HCT116 (cell line): ENCODE data around the gene ABCA3. TPM values are rescaled to one million over a fixed set of nuclear protein-coding genes. Genes with fewer than 3 reads are reported as not detected.

Experiments used
- ATAC-seq: fragments of 200-7000 bp; cut with Tn5 transposase; 2 replicates; pipeline ENCODE4 v1.9.1; 2020; ENCODE audit warnings: mild to moderate bottlenecking, moderate library complexity
- BruUV-seq: library from RNA; stranded (reverse); fragments of 400-500 nt; replicated peaks from 2 replicates; lab custom pipeline; 2021; lab: Mats Ljungman, UMichigan
- CTCF ChIA-PET: fragments of 300-600 bp; sonication (Branson Sonifier 250); formaldehyde crosslinking; loops from one replicate; lab custom pipeline; 2021; ENCODE audit warnings: antibody characterized with exemption; lab: Charles Lee
- POLR2A ChIA-PET: fragments of 300-600, 350-600 bp; sonication (Branson Sonifier 250); formaldehyde crosslinking; loops from one replicate; lab custom pipeline; 2021; ENCODE audit warnings: antibody characterized with exemption; lab: Charles Lee
- RAD21 ChIA-PET, 2 experiments: fragments of 300-600 bp; sonication (Branson Sonifier 250); formaldehyde crosslinking; loops; one replicate each; lab custom pipeline; 2023; ENCODE audit warnings: low total read pairs in 2 of 2; ENCODE audit not compliant: uncharacterized antibody in 2 of 2, unreplicated experiment in 2 of 2, low non-redundant PET in 1 of 2; lab: Charles Lee
- DNase-seq: peaks from one replicate; pipeline ENCODE4 v3.0.0-alpha.2; 2010; ENCODE audit warnings: low read depth, low spot score
- H2AFZ ChIP-seq: fragments of 200-600 bp; shearing (Covaris generic), sonication (generic); 2 replicates; pipeline ENCODE4 v1.6.1; 2017; ENCODE audit warnings: low read depth, mixed run types, mixed read lengths, antibody characterized with exemption, low read length; ENCODE audit not compliant: poor library complexity, severe bottlenecking
- H3K27ac ChIP-seq: 2 replicates; pipeline ENCODE4 v1.5.1; 2012; ENCODE audit warnings: low read depth, low read length
- H3K27me3 ChIP-seq: fragments of 200-600 bp; sonication (generic); 2 replicates; pipeline ENCODE4 v1.6.1; 2016; ENCODE audit warnings: mixed run types, low read length, mixed read lengths; ENCODE audit not compliant: insufficient read depth
- H3K36me3 ChIP-seq, 2 experiments: fragments of 200-500 bp in 1 of 2; fragments of 200-600 bp in 1 of 2; sonication (Bioruptor generic) in 1 of 2; sonication (generic) in 1 of 2; 2 replicates each; pipeline versions ENCODE4 v1.5.1 to v1.6.1; 2014 to 2016; ENCODE audit warnings: low read length in 2 of 2, inconsistent platforms in 1 of 2, mixed read lengths in 1 of 2, mixed run types in 1 of 2; ENCODE audit not compliant: insufficient read depth in 2 of 2, control insufficient read depth in 1 of 2
- H3K4me1 ChIP-seq, 2 experiments: fragments of 200-600 bp in 1 of 2; sonication (generic) in 1 of 2; 2 replicates each; pipeline versions ENCODE4 v1.5.1 to v1.6.1; 2012 to 2017; ENCODE audit warnings: low read length in 2 of 2, inconsistent platforms in 1 of 2, mild to moderate bottlenecking in 1 of 2, mixed read lengths in 1 of 2, mixed run types in 1 of 2, moderate library complexity in 1 of 2; ENCODE audit not compliant: insufficient read depth in 2 of 2, control insufficient read depth in 1 of 2
- H3K4me2 ChIP-seq: fragments of 200-600 bp; sonication (generic); 2 replicates; pipeline ENCODE4 v1.6.1; 2017; ENCODE audit warnings: mixed run types, low read length, mixed read lengths
- H3K4me3 ChIP-seq, 2 experiments: fragments of 200-600 bp in 1 of 2; sonication (generic) in 1 of 2; replicated peaks in 1 of 2; 2 replicates each; pipeline ENCODE4 v1.5.1; 2011 to 2016; ENCODE audit warnings: low read length in 2 of 2, control low read depth in 1 of 2, low read depth in 1 of 2, mild to moderate bottlenecking in 1 of 2, mixed read lengths in 1 of 2, mixed run types in 1 of 2
- H3K79me2 ChIP-seq: fragments of 200-600 bp; sonication (generic); 2 replicates; pipeline ENCODE4 v1.6.1; 2017; ENCODE audit warnings: mild to moderate bottlenecking, mixed run types, low read length, moderate library complexity, mixed read lengths; ENCODE audit not compliant: insufficient read depth
- H3K9ac ChIP-seq: fragments of 200-600 bp; sonication (generic); 2 replicates; pipeline ENCODE4 v1.6.1; 2016; ENCODE audit warnings: low read length, mixed read lengths
- H3K9me2 ChIP-seq: fragments of 200-600 bp; sonication (generic), shearing (Covaris generic); 2 replicates; pipeline ENCODE4 v1.6.1; 2017; ENCODE audit warnings: mixed run types, mild to moderate bottlenecking, moderate library complexity; ENCODE audit not compliant: insufficient read depth
- H3K9me3 ChIP-seq, 2 experiments: fragments of 200-500 bp in 1 of 2; fragments of 200-600 bp in 1 of 2; sonication (Bioruptor generic) in 1 of 2; sonication (generic) in 1 of 2; 2 replicates each; pipeline ENCODE4 v1.6.1; 2014 to 2017; ENCODE audit warnings: low read length in 2 of 2, mixed read lengths in 2 of 2, inconsistent platforms in 1 of 2, low read depth in 1 of 2, mild to moderate bottlenecking in 1 of 2, mixed run types in 1 of 2, moderate library complexity in 1 of 2; ENCODE audit not compliant: control insufficient read depth in 1 of 2, insufficient read depth in 1 of 2
- H4K20me1 ChIP-seq: fragments of 200-600 bp; sonication (generic), shearing (Covaris generic); 2 replicates; pipeline ENCODE4 v1.6.1; 2017; ENCODE audit warnings: mixed run types, mild to moderate bottlenecking, moderate library complexity; ENCODE audit not compliant: insufficient read depth
- EGR1 ChIP-seq: IDR thresholded peaks from 2 replicates; pipeline ENCODE4 v1.6.1; 2012; ENCODE audit warnings: low read depth
- JUND ChIP-seq: IDR thresholded peaks from 2 replicates; pipeline ENCODE4 v1.6.1; 2012
- intact Hi-C: fragments of 100-400 bp; cut with micrococcal nuclease; formaldehyde crosslinking; loops from 2 replicates; pipeline ENCODE4 v1.10.0; 2022
- total RNA-seq: library from RNA; stranded (reverse); gene quantifications from one replicate; pipeline ENCODE4 v1.2.1, GENCODE V29; 2021; ENCODE audit not compliant: unreplicated experiment
- TF ChIP-seq, protein P1 (sequence below): IDR thresholded peaks from 2 replicates; pipeline ENCODE4 v1.6.1; 2012; ENCODE audit warnings: low read depth

The ABCA3 gene
- total RNA-seq, 1 experiment from 2014 or later, result 5.4 TPM

DNA sequence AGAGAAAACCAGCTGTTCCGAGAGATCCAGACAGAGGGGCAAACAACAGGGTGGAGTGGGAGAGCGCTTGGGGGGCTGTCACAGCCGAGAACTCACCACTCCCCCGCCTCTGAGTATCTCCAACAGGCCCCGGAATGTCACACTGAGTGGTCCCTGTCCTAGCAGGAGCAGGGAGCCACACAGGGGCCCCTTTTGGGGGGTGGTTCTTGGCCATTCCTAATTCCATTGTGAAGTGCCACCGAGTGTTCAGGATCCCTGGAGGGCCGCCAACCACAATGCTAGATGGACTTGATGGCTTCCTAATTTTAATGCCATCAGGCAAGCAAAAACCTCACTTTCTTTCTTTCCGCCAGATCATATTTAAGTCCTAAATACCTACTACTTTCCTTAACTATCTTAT lies 16.8 kb downstream of the ABCA3 start:
- RAD21 ChIA-PET, result no interaction called here
- H3K79me2 ChIP-seq, result no peaks in the 10 kb centered on the region
- no peak overlapping the region for H3K9ac ChIP-seq
- H3K4me1 ChIP-seq, result no peaks in the 10 kb centered on the region
- H3K36me3 ChIP-seq, result no peaks in the 10 kb centered on the region
- no TSS peak for BruUV-seq
- H3K9me2 ChIP-seq, result no peaks in the 10 kb centered on the region
- DNase-seq, result no peak
- H3K9me3 ChIP-seq, result no peaks in the 10 kb centered on the region
- CTCF ChIA-PET, result no interaction called here
- no peak overlapping the region for H2AFZ ChIP-seq
- POLR2A ChIA-PET, result no interaction called here
- H3K4me2 ChIP-seq, result no peak overlapping the region
- no peaks in the 10 kb centered on the region for H3K27me3 ChIP-seq
- H3K27ac ChIP-seq, result no peak overlapping the region
- no peak overlapping the region for H3K4me3 ChIP-seq
- intact Hi-C loops, result no loop called here
- H4K20me1 ChIP-seq, result no peaks in the 10 kb centered on the region
- TF ChIP-seq EGR1 (no peak), JUND (no peak)
- TF ChIP-seq, all 23 proteins: peak for 0
- no peak for ATAC-seq

DNA sequence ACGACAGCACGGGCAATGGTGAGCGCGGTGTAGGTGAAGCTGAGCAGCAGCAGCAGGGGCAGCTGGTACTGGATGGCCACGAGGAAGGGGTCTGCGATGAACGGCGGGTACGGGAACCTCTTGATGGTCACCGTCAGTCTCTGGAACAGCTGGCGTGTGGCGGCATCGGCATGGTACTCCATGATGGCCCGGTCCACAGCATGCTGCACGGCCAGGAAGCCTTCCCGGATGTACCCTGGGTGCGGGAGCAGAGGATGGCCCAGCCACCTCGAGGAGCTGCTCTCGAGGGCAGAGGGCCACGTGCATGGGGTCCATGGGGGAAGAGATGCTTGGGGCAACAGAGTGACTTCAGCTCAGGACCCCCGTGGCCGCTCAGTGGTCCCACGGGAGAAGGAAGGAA lies 20.9 kb downstream of the ABCA3 start:
- Histone ChIP-seq H3K36me3 (no peaks in the 10 kb centered on the region), H3K9me2 (no peaks in the 10 kb centered on the region), H3K4me3 (no peak overlapping the region), H3K4me2 (no peak overlapping the region), H3K9ac (no peak overlapping the region), H3K27me3 (no peaks in the 10 kb centered on the region), H3K79me2 (no peaks in the 10 kb centered on the region), H3K27ac (no peak overlapping the region), H4K20me1 (no peaks in the 10 kb centered on the region), H3K4me1 (no peaks in the 10 kb centered on the region), H3K9me3 (no peaks in the 10 kb centered on the region), H2AFZ (no peak overlapping the region)
- POLR2A ChIA-PET, result no interaction called here
- ATAC-seq (no peak), DNase-seq (no peak)
- CTCF ChIA-PET, result no interaction called here
- RAD21 ChIA-PET, result no interaction called here
- intact Hi-C loops, result no loop called here
- TF ChIP-seq, protein P1, sequence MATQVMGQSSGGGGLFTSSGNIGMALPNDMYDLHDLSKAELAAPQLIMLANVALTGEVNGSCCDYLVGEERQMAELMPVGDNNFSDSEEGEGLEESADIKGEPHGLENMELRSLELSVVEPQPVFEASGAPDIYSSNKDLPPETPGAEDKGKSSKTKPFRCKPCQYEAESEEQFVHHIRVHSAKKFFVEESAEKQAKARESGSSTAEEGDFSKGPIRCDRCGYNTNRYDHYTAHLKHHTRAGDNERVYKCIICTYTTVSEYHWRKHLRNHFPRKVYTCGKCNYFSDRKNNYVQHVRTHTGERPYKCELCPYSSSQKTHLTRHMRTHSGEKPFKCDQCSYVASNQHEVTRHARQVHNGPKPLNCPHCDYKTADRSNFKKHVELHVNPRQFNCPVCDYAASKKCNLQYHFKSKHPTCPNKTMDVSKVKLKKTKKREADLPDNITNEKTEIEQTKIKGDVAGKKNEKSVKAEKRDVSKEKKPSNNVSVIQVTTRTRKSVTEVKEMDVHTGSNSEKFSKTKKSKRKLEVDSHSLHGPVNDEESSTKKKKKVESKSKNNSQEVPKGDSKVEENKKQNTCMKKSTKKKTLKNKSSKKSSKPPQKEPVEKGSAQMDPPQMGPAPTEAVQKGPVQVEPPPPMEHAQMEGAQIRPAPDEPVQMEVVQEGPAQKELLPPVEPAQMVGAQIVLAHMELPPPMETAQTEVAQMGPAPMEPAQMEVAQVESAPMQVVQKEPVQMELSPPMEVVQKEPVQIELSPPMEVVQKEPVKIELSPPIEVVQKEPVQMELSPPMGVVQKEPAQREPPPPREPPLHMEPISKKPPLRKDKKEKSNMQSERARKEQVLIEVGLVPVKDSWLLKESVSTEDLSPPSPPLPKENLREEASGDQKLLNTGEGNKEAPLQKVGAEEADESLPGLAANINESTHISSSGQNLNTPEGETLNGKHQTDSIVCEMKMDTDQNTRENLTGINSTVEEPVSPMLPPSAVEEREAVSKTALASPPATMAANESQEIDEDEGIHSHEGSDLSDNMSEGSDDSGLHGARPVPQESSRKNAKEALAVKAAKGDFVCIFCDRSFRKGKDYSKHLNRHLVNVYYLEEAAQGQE, result no peak
- no TSS peak for BruUV-seq
